Sigmoid colon (tissue), 4 donors: ENCODE data around the gene OXCT2.
"Not testable (repeated sequence)": the region's sequence is repeated elsewhere in the genome, so short reads cannot be mapped to it uniquely, and the experiment has no call there.

Experiments
- EP300 ChIP-seq, 4 donors: sonication (generic); formaldehyde crosslinking; IDR thresholded peaks; one replicate each; pipeline ENCODE4 v1.6.1; 2017; ENCODE audit warnings: antibody characterized with exemption in 4 of 4
- POLR2A ChIP-seq, 2 donors: fragments of 450-650 bp; IDR thresholded peaks; one replicate each; pipeline ENCODE4 v1.6.1; 2016; ENCODE audit warnings: antibody characterized with exemption in 2 of 2, mild to moderate bottlenecking in 2 of 2, moderate library complexity in 2 of 2
- TF ChIP-seq, protein P1 (sequence below), 4 experiments: fragments of 450-650 bp in 3 of 4; fragments of 200-600 bp in 1 of 4; IDR thresholded peaks; one replicate each; pipeline ENCODE4 v1.5.1; 2016 to 2019; ENCODE audit warnings: antibody characterized with exemption in 4 of 4, mild to moderate bottlenecking in 3 of 4, moderate library complexity in 2 of 4

- TF ChIP-seq EP300, POLR2A (IDR thresholded peaks at IDR 0.05): not testable (repeated sequence)
- TF ChIP-seq, protein P1, sequence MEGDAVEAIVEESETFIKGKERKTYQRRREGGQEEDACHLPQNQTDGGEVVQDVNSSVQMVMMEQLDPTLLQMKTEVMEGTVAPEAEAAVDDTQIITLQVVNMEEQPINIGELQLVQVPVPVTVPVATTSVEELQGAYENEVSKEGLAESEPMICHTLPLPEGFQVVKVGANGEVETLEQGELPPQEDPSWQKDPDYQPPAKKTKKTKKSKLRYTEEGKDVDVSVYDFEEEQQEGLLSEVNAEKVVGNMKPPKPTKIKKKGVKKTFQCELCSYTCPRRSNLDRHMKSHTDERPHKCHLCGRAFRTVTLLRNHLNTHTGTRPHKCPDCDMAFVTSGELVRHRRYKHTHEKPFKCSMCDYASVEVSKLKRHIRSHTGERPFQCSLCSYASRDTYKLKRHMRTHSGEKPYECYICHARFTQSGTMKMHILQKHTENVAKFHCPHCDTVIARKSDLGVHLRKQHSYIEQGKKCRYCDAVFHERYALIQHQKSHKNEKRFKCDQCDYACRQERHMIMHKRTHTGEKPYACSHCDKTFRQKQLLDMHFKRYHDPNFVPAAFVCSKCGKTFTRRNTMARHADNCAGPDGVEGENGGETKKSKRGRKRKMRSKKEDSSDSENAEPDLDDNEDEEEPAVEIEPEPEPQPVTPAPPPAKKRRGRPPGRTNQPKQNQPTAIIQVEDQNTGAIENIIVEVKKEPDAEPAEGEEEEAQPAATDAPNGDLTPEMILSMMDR (IDR thresholded peaks at IDR 0.05) = not testable (repeated sequence)
These were observed 4.7 kb upstream of the OXCT2 start for GRCh38 chr1:39775676-39776399.
